Measurements from ENCODE around the gene MS4A15.

GRCh38 chr11:60720460-60720859, 36.2 kb upstream of the MS4A15 start:
- no peak for TF ChIP-seq ZNF274 (IDR thresholded peaks at IDR 0.05; ENCODE audit: low read depth, low read length)
- TF ChIP-seq YY1 (IDR thresholded peaks at IDR 0.05; ENCODE audit: insufficient read depth, insufficient read length): no peak
- no peak for TF ChIP-seq SUZ12 (IDR thresholded peaks at IDR 0.05; ENCODE audit: extremely low read depth, insufficient read depth, insufficient read length)
